Bronchial epithelial cell (primary cell): ENCODE data around the gene NCKAP5L. TPM values are rescaled to one million over a fixed set of nuclear protein-coding genes. Genes with fewer than 3 reads are reported as not detected.
A peak's percentile ranks its signal among the peaks of the same experiment; 100 is the strongest.

Experiments
- DNase-seq: peaks from one replicate; pipeline ENCODE4 v3.0.0-alpha.2; 2010; ENCODE audit warnings: low read depth
- FAIRE-seq: peaks from 2 replicates; lab custom pipeline; 2011; peaks lifted over from hg19 to GRCh38; lab: Jason Lieb, UNC
- H3K27me3 ChIP-seq: 2 replicates; pipeline ENCODE4 v1.5.1; 2011; ENCODE audit warnings: low read length; ENCODE audit not compliant: control insufficient read depth, insufficient read depth
- H3K36me3 ChIP-seq: 2 replicates; pipeline ENCODE4 v1.5.1; 2011; ENCODE audit warnings: low read length; ENCODE audit not compliant: control insufficient read depth, insufficient read depth
- H3K4me3 ChIP-seq: 2 replicates; pipeline ENCODE4 v1.5.1; 2011; ENCODE audit warnings: mild to moderate bottlenecking, low read depth, low read length, control low read depth
- CTCF ChIP-seq: IDR thresholded peaks from 2 replicates; pipeline ENCODE4 v1.5.1; 2011; ENCODE audit warnings: mild to moderate bottlenecking, moderate library complexity, low read length, control low read depth, inconsistent platforms; ENCODE audit not compliant: insufficient read depth, severe bottlenecking
- total RNA-seq: library from RNA; depleted of rRNA; stranded (reverse); fragments of >200 nt; gene quantifications from 2 replicates; pipeline ENCODE4 v1.2.1, GENCODE V29; 2014

Gene NCKAP5L, protein sequence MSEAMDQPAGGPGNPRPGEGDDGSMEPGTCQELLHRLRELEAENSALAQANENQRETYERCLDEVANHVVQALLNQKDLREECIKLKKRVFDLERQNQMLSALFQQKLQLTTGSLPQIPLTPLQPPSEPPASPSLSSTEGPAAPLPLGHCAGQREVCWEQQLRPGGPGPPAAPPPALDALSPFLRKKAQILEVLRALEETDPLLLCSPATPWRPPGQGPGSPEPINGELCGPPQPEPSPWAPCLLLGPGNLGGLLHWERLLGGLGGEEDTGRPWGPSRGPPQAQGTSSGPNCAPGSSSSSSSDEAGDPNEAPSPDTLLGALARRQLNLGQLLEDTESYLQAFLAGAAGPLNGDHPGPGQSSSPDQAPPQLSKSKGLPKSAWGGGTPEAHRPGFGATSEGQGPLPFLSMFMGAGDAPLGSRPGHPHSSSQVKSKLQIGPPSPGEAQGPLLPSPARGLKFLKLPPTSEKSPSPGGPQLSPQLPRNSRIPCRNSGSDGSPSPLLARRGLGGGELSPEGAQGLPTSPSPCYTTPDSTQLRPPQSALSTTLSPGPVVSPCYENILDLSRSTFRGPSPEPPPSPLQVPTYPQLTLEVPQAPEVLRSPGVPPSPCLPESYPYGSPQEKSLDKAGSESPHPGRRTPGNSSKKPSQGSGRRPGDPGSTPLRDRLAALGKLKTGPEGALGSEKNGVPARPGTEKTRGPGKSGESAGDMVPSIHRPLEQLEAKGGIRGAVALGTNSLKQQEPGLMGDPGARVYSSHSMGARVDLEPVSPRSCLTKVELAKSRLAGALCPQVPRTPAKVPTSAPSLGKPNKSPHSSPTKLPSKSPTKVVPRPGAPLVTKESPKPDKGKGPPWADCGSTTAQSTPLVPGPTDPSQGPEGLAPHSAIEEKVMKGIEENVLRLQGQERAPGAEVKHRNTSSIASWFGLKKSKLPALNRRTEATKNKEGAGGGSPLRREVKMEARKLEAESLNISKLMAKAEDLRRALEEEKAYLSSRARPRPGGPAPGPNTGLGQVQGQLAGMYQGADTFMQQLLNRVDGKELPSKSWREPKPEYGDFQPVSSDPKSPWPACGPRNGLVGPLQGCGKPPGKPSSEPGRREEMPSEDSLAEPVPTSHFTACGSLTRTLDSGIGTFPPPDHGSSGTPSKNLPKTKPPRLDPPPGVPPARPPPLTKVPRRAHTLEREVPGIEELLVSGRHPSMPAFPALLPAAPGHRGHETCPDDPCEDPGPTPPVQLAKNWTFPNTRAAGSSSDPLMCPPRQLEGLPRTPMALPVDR (N-terminal part only)
- total RNA-seq, result 3.1 and 3.7 TPM in 2 replicates

DNA sequence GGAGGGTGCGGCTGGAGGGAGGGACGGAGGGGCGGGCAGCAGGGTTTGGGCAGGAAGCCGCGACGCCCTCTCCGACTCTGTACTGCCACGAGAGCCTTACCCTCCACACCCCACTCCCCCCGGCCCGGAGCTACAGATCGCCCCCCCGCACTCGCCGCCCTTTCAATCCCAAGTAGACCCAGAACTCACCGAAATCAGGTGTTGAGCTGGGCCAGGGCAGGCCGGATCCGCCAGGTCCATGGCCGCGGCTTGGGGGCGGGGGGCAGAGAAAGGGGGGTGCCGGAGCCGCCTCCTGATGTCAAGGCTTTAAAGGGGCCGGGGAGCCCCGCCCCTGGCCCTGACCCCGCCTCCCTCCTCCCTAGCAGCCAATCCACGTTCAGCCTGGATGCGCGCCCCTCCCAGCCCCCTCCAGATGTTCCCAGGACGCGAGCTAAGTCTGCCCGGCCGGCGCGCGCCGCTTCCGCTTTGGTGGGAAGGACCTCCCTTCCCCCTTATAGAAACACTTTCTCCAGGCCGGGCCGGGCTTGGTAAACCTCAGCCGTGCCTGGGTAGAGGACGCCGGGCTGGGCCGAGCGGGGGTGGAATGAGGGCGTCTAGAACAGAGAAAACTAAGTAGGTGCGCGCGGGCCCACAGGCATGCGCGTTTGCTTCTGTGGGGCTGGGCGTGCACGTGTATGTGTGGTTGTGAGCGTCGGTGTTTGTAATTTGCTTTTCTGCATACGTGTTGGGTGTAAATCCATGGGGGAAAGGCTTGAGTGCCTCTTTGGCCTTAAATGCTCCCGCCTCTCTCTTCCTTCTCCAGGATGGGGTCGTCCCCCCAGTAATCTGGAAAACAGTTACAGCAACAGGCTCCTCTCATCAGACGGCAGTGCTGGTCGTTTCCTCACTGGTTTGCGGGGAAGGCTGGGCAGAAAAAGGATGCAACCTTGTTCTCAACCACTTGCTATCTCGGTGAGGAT lies at the start of gene NCKAP5L:
TSS of gene NCKAP5L (minus strand) at position 281 of the 959 bp plus-strand sequence. CDS start 24,369 bp downstream, outside the sequence.
- no peaks in the 10 kb centered on the region for H3K36me3 ChIP-seq
- FAIRE-seq (no peak), DNase-seq (peak; percentile 86)
- peak within 1 kb of the TSS; percentile 78 for H3K4me3 ChIP-seq
- H3K27me3 ChIP-seq, result no peaks in the 10 kb centered on the region
- no peak for TF ChIP-seq CTCF

GRCh38 chr12:49877066-49877465 lies 48.9 kb upstream of the NCKAP5L start:
- Histone ChIP-seq H3K4me3 (no peak overlapping the region), H3K36me3 (no peaks in the 10 kb centered on the region), H3K27me3 (no peaks in the 10 kb centered on the region)
- DNase-seq (no peak), FAIRE-seq (no peak)
- no peak for TF ChIP-seq CTCF

DNA sequence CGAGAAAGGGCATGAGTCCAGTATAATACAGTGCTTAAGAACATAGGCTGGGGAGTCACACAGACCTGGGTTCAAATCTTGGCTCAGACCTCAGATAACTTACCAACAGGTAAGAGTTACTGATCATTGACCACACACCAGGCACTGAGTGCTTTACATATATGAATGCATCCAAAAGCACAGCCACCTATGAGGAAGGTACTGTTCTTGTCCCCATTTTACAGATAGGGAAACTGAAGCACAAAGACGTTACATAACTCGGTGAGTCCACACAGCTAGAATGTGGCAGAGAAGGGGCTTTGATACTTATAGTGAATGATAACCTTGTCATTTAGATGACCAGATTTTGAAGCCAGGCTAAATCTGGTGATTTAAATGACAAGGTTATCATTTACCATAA lies 47.9 kb upstream of the NCKAP5L start:
- H3K36me3 ChIP-seq, result no peaks in the 10 kb centered on the region
- H3K4me3 ChIP-seq, result no peak overlapping the region
- FAIRE-seq (no peak), DNase-seq (no peak)
- TF ChIP-seq CTCF, result no peak
- no peaks in the 10 kb centered on the region for H3K27me3 ChIP-seq

DNA sequence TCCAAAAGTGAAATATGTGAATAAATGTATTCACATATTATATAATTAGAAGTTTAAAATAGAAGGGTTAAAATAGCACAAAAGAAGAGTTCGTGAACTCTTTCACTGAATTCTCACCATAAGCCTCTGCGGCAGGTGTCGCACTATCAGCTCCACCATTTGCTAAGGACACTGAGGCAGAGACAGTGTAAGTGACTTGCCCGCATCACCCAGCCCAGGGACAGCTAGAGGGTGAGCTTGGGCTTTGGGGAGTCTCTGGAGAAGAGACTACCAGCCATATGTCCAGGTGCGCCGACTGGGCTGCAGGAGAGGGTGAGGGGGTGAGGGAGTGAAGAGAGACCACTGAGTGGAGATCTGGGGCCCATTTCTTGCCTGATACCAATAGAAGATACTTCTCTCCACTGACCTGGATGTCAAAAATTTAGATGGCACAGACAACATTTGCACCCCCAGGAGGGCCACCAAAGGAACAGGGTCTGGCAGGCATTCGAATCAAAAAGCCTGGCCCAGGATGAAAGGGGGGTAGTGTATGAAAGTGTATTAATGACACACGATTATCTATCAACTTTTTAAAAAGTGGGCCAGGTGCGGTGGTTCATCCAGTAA lies 47.0 kb upstream of the NCKAP5L start:
- DNase-seq (no peak), FAIRE-seq (no peak)
- Histone ChIP-seq H3K36me3 (no peaks in the 10 kb centered on the region), H3K4me3 (no peak overlapping the region), H3K27me3 (no peaks in the 10 kb centered on the region)
- TF ChIP-seq CTCF, result no peak
